Lower leg skin (tissue), 3 donors: ENCODE measurements around the gene RRAGA.

ENCODE experiments used
- POLR2A ChIP-seq, 2 donors: fragments of 450-650 bp; IDR thresholded peaks; one replicate each; pipeline ENCODE4 v1.6.1; 2016 to 2017; ENCODE audit warnings: antibody characterized with exemption in 2 of 2, mild to moderate bottlenecking in 1 of 2, moderate library complexity in 1 of 2
- TF ChIP-seq, protein P1 (sequence below), 3 donors: fragments of 450-650 bp; IDR thresholded peaks; one replicate each; pipeline ENCODE4 v1.5.1; 2016; ENCODE audit warnings: antibody characterized with exemption in 3 of 3, mild to moderate bottlenecking in 3 of 3, moderate library complexity in 2 of 3

DNA sequence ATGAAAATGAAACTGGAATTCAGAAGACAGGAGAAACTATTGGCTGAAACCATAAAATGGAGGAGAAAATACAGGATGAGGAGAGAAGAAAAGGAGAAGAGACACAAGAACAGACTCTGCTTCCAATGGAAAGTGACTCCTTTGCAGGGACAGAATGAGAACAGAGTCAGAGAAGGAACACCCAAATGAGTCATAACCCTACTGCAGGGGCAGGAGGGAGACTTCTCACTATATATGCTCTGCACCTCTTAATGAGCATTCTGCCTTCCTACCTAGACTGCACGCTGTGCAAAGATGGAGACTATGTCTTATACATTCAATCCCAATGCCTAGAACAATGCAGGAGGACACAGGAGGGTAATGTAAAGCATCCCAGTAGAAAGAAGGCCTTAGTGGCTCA lies 18.3 kb upstream of the RRAGA start:
- TF ChIP-seq, protein P1, sequence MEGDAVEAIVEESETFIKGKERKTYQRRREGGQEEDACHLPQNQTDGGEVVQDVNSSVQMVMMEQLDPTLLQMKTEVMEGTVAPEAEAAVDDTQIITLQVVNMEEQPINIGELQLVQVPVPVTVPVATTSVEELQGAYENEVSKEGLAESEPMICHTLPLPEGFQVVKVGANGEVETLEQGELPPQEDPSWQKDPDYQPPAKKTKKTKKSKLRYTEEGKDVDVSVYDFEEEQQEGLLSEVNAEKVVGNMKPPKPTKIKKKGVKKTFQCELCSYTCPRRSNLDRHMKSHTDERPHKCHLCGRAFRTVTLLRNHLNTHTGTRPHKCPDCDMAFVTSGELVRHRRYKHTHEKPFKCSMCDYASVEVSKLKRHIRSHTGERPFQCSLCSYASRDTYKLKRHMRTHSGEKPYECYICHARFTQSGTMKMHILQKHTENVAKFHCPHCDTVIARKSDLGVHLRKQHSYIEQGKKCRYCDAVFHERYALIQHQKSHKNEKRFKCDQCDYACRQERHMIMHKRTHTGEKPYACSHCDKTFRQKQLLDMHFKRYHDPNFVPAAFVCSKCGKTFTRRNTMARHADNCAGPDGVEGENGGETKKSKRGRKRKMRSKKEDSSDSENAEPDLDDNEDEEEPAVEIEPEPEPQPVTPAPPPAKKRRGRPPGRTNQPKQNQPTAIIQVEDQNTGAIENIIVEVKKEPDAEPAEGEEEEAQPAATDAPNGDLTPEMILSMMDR (IDR thresholded peaks at IDR 0.05) = no peak
- no peak for TF ChIP-seq POLR2A (IDR thresholded peaks at IDR 0.05)
